ENCODE measurements around the gene SMARCD3.

Gene SMARCD3

GRCh38 chr7:151206914-151207313 is 41.6 kb downstream of the SMARCD3 start:
- DNase-seq: no peak

- DNase-seq: no peak
These were observed 42.8 kb downstream of the SMARCD3 start for GRCh38 chr7:151205730-151206129.

GRCh38 chr7:151204383-151205032 is 44.0 kb downstream of the SMARCD3 start:
- no peak for DNase-seq

DNA sequence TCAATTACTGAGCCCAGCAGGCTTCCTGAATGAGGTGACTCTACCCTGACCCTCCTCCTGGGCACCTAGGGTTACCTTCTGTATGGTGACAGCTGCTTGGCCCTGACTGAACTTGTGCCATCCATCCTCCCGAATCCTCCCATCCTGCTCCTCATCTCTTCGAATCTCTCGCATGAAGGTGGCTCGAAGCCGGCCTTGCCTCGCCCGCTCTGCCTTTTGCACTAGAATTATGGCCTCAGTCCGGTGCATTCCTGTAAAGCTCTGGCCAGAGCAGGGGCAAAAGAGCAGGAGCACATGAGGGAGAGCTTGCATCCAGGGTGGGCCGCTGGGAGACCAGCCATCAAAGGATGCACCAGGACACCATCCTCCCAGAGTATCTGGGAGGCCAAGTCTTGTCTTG is 45.7 kb downstream of the SMARCD3 start:
- no peak for DNase-seq

DNA sequence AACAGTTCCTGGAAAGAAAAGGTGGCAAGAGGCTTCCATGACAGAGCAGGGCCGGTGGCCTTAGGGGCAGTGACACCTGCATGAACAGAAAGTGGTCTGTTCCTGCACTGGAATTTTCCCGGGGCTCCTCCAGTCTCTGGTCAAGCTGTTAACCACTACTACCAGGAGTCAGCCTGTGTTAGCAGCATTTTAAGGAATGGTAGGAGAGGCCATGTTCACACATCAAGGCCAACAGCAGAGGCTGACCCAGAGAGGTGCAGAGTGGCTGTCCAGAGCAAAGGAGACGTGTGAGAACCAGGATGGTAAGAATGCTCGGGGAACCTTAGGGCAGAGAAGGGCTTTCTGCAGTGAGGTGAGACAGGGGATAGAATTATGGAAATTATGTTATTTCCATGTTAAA is 46.7 kb downstream of the SMARCD3 start:
- no peak for DNase-seq

DNA sequence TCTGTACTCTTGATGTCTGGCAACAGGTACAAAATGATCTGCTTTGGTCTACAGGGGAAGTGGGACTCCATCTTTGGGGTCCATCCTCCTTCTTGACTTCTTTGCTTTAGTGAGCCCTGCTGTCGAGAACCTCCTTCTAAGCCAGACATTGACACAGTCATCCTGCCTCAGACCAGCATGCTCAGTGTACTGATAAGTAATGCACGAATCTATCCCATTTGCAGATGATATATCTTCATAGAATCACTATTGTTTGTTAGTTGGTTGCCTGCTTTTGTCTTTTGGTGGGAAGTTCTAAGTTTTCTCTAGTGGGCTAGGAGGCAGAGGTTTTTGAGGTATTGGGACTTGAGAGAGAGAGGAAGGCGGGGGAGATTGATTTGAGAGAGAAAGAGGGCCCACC is 47.1 kb downstream of the SMARCD3 start:
- DNase-seq: no peak

GRCh38 chr7:151198945-151199848 is 49.3 kb downstream of the SMARCD3 start:
- DNase-seq: peak; percentile 62

DNA sequence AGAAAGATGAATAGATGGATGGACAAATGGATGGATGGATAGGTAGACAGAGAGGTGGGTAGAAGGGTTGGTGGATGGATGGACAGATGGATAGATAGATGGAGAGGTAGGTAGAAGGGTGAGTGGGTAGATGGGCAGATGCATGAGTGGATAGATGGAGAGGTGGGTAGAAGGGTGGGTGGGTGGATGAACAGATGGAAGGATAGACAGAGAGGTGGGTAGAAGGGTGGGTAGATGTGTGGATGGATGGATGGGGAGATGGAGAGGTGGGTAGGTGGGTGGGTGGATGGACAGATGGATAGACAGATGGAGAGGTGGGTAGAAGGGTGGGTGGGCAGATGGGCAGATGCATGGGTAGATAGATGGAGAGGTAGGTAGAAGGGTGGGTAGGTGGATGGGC is 50.6 kb downstream of the SMARCD3 start:
- no peak for DNase-seq

DNA sequence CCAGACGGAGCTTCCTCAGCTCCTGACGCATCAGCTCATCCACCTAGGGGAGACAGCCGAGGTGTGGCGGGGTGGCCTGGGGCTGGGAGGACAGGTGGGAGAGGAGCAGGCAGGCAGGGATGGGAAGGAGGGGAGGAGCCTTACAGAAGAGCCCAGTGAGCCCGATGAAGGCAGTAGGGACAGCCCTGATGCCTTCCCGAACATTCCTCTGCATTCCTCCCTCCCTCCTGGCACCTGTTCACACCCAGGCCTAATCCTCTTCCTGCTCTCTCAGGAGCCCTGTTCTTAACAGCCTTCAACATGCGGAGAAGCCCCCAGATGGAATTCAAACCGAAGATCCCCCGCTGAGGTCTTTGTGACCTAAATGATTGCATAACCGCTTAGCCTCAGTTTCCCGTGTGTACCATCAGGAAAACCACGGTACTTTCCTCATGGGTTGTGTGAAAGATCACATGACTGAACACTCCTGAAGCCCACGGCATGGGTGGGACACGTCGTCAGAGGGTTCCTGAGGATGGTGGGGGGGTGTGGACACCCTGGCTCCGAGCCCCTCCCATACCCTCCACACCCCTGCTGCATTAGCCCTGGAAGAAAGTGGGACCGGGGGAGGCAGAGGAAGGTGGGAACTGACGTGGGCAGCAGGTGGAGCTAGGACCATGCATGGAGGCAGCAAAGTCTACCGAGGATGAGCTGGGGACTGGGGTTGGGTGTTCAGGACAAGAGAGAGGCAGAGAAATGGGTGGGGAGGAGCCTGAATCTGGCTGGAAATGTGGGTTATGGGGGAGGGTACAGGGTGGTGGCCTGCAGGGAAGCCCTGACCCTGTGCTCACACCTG is 52.7 kb downstream of the SMARCD3 start:
- DNase-seq: no peak

DNA sequence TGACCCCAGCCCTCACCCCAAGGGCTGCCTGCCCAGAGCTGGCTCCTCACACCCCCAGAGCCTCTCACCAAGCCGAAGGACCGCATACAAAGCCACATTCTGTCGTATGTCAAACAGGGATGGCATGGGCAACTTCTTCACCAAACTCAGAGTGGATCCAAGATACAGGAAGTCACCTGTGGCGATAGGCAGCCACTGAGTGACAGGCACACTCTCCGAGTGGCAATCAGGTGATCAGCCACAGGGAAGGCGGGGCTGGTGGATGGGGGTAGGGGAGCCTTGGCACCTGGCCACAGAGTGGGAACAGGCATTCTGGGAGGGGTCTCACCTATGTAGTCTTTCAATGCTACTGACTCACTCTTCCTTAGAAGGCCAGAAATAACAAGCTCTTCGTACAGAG is 54.3 kb downstream of the SMARCD3 start:
- no peak for DNase-seq

DNA sequence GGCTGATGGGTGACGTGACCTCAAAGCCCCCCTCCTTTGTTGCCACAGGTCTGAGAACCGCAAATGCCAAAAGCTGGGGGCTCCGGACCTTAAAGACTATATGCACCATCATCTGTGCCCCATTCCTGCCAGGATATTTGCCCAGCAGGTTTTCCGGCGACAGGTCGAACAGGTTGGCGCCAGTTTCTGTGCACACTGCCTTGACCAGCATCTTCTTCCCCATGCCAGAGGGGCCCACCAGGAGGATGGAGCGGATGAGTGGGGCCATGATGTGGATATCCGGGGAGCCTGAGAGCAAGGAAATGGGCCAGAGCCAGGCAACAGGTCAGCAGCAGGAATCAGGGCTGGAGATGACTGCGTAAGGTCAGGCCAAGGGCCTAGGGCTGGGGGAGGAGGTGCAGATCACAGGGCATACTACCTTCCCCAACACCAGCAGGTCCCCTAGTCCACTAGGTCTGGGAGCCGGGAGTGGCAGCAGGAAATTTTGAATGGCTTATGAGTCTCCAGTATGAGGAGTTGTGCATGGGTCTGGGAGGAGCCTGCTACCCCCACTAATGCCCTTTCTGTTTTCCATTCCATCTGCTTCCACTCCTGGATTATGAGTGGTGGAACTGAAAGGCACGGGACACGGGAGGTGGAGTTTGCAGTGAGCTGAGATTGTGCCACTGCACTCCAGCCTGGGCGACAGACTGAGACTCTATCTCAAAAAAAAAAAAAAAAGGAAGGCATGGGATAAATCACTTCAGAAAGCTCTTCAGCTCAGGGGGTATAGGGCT is 55.1 kb downstream of the SMARCD3 start:
- no peak for DNase-seq

DNA sequence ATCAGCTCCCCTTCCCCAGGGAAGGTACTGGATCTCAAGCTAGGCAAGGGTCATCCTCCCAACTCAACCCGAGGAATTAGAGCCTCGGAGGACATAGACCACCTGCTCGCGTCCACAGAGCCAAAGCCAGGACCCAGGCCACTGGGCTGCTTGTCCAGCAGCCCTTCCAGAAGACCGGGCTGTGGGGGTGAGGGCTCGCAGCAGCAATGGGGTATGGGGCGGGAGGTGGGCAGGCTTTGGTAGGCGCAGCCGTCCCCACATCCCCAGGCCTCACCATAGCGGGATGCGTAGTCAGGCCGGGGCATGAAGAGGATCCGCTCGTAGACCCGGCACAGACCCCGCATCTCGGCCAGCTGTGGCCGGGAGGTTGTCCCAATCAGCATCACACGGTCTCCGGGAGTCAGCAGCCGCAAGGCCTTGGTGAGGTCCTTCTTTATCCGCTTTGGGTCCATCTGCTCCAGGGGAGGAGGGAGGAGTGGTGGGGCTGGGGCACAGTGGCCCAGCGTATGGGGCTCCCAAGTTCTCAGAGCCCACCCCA is 56.4 kb downstream of the SMARCD3 start:
- no peak for DNase-seq

DNA sequence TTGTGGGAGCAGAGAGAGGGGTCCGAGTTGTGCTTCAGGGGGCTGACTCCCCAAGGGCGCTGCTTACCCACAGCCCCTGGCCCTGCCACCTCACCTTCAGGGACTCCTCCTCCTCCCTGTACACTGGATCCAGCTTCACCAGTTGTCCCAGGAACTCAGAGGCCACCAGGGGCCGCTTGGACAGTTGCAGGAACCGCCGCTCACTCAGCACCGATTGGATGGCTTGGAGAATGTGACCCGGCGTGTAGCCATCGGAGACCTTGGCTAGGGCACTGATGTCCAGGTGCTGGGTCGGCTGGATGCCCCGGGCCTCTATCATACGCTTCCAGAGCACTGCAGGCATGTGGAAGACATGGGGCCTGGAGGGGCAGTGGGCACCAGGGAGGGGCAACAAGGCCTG is 57.0 kb downstream of the SMARCD3 start:
- no peak for DNase-seq

- no peak for DNase-seq
These were observed 59.5 kb downstream of the SMARCD3 start for GRCh38 chr7:151189038-151189437.

Measured in right hindlimb (tissue), 1 donor.